GM19395 (cell line): ENCODE measurements around the gene MED12L.
"Not testable (repeated sequence)": the region's sequence is repeated elsewhere in the genome, so short reads cannot be mapped to it uniquely, and the experiment has no call there.

ENCODE experiments used
- ATAC-seq: cut with Tn5 transposase; IDR thresholded peaks from one replicate; pipeline ENCODE4 v1.9.1; 2021; ENCODE audit warnings: mild to moderate bottlenecking, moderate library complexity; ENCODE audit not compliant: unreplicated experiment

MED12L gene

GRCh38 chr3:151357463-151357850 is 272.0 kb downstream of the MED12L start:
- no peak for ATAC-seq

- ATAC-seq: no peak
Measured at GRCh38 chr3:151362751-151363174, 277.3 kb downstream of the MED12L start.

DNA sequence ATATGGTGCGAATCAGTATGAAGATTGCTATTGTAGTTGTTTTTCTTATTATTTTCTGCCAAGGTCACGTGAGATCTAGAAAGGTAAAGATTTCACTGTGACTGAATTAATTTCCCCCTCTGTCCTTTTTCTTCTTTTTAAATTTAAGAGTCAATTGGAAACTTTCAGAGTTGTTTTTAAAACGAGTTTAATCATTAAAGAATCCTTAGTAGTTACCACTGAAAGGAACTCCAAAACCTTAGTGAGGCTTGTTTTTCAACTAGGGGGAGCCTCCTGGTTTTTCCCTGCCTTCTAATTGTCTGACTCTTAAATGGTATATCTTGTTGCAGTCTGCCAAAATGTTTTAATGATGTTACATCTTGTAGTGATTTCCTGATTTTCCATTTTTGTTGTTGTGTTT is 281.5 kb downstream of the MED12L start:
- no peak for ATAC-seq

- ATAC-seq: no peak
Measured at GRCh38 chr3:151367448-151367847, 282.0 kb downstream of the MED12L start.

GRCh38 chr3:151371526-151371925 is 286.1 kb downstream of the MED12L start:
- no peak for ATAC-seq

DNA sequence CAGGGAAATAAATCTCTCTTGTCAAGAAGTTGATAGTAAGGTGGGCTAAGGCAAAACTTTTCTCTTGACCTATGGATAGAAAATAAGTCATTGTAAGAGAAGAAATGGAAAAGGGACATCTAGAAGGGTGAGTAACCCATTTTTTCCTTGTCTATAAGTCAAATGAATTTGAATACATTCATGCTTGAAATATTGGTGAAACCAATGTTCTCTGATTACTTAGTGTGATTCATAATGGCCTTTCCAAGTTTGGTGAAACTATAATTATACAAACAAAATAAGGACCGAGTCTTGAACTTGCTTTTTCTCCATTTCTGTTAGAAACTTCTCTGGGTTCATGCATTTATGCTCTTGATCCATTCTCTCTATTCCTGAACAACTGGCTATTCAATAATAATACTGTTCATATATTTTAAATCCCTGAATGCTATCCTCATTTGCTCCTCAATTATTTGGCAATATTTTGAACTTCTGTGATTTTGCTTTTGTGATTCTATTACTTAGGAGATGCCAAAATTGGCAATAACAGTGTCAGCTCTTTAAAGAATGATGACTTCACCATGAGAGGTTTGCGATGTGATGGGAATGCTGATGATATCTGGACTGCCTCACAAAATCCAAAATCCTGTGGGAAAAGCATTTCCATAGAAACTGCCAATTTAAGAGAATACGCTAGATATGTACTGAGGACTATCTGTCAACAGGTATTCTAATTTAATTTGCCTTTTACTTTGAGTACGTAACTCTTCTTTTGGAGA is 286.8 kb downstream of the MED12L start:
- no peak for ATAC-seq

- ATAC-seq: peak; percentile 66
Measured at GRCh38 chr3:151377768-151378385, 292.4 kb downstream of the MED12L start.

- peak; percentile 43 for ATAC-seq
Measured at GRCh38 chr3:151379083-151379734, 293.7 kb downstream of the MED12L start.

DNA sequence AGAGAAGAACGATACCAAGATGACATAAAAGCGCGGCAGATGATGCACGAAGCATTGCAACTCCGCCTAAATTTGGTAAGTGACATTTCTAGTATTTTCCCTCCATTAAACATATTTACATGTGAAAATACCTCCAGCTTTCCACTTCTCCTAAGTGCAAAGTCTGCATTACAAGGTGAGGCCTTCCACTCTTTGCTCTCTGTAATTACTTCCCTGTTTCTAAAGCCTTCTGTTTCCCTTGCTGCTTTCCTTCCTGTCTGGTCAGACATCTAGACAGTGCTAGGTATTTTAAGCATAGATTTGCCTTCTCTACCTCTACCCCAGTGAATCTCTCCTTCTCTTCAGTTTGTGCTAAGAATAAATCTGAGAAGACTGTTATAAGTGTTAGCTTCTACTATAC is 297.2 kb downstream of the MED12L start:
- ATAC-seq: peak; percentile 46

GRCh38 chr3:151383111-151383510 is 297.6 kb downstream of the MED12L start:
- no peak for ATAC-seq

GRCh38 chr3:151383956-151384355 is 298.5 kb downstream of the MED12L start:
- peak; percentile 55 for ATAC-seq

GRCh38 chr3:151384741-151385174 is 299.3 kb downstream of the MED12L start, which contains the start of gene P2RY12:
P2RY12 (minus strand) TSS chr3:151384753; CDS start chr3:151338845, 45,908 bp downstream.
- ATAC-seq: peak; percentile 41

GRCh38 chr3:151386056-151386455 is 300.6 kb downstream of the MED12L start:
- ATAC-seq: no peak

DNA sequence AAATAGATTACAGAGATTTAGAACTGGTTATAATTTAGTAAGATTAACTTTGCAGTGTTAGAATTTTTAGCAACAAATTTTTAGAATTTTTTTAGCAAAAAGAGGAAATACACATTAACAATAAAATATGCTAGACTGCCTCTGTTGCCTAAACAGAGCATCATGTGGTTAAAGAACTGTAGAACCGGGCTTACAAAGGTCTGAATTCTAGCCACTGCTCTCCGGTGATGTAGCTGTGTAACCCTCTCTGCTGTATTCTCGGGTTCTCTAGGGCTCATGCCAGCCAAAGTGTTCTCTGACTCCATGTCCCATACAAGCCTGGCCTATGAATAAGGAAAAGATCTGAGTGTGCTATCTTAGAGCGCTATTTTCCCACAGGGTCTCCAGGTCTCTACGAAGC is 302.0 kb downstream of the MED12L start:
- no peak for ATAC-seq

GRCh38 chr3:151387842-151388241 is 302.4 kb downstream of the MED12L start:
- no peak for ATAC-seq

DNA sequence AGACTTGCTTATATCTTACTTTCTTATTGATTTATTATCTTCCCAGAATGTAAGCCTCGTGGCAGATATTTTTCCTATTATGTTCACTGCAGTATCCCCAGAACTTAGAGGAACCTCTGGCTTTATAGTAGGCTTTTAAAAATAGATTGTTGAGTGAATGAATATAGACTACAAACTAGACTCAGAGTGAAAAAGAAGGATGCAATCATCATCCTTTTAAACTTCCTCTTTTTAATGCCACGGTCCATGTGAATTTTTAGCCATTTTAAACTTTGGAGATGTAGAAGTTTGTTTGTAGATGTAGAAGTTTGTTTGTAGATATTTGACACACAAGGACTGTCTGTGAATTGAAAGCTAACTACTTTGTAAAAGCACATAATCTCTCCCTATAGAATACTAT is 306.3 kb downstream of the MED12L start:
- ATAC-seq: no peak

- not testable (repeated sequence) for ATAC-seq
Measured at GRCh38 chr3:151392191-151392590, 306.7 kb downstream of the MED12L start.

GRCh38 chr3:151393146-151393830 is 307.8 kb downstream of the MED12L start:
- ATAC-seq: no peak

- no peak for ATAC-seq
Measured at GRCh38 chr3:151393941-151394340, 308.5 kb downstream of the MED12L start.

DNA sequence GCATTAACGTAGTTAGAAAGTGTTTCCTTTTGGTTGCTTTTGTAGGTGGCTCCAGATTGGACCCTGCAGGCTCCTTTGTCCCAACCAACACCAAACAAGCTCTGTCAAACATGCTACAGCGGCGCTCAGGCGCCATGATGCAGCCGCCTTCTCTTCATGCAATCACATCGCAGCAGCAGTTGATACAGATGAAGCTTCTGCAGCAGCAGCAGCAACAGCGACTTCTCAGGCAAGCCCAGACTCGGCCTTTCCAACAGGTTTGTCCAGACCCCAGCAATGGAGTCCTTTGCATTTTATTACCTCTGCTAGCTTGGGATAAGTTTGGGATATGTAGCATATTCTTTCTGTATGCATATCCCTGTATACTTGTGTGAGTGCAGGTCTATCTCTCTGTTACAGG is 309.1 kb downstream of the MED12L start:
- ATAC-seq: no peak

GRCh38 chr3:151395806-151396205 is 310.3 kb downstream of the MED12L start:
- ATAC-seq: no peak
